GM12878 (cell line): ENCODE results near the gene TCERG1L. TPM values are rescaled to one million over a fixed set of nuclear protein-coding genes. Genes with fewer than 3 reads are reported as not detected.

Source experiments
- ATAC-seq: fragments of 200-7000 bp; cut with Tn5 transposase; 3 replicates; pipeline ENCODE4 v1.9.1; 2020; ENCODE audit warnings: mild to moderate bottlenecking, moderate library complexity
- BruUV-seq: library from RNA; stranded (reverse); fragments of 400-500 nt; replicated peaks from 2 replicates; lab custom pipeline; 2021; lab: Mats Ljungman, UMichigan
- CTCF ChIA-PET: fragments of 300-600 bp; sonication (Branson Sonifier 250); formaldehyde crosslinking; extraction: SDS; loops from one replicate; lab custom pipeline; 2021; ENCODE audit warnings: inconsistent platforms; lab: Yijun Ruan, JAX
- POLR2A ChIA-PET: fragments of 350-600 bp; formaldehyde crosslinking; extraction: SDS; loops from one replicate; lab custom pipeline; 2021; ENCODE audit warnings: inconsistent platforms; lab: Charles Lee
- RAD21 ChIA-PET: fragments of 300-600 bp; sonication (Branson Sonifier 250); formaldehyde crosslinking; loops from one replicate; lab custom pipeline; 2023; ENCODE audit warnings: antibody characterized with exemption; ENCODE audit not compliant: unreplicated experiment; lab: Charles Lee
- SMC1A ChIA-PET: fragments of 300-600 bp; sonication (Branson Sonifier 250); formaldehyde crosslinking; loops from one replicate; lab custom pipeline; 2023; ENCODE audit not compliant: unreplicated experiment, uncharacterized antibody; lab: Charles Lee
- DNase-seq: peaks from one replicate; pipeline ENCODE4 v3.0.0-alpha.2; 2011; ENCODE audit warnings: low read depth, low spot score
- FAIRE-seq: peaks from 3 replicates; lab custom pipeline; 2011; peaks lifted over from hg19 to GRCh38; lab: Jason Lieb, UNC
- H2AFZ ChIP-seq: 2 replicates; pipeline ENCODE4 v1.6.0; 2011; ENCODE audit warnings: low read depth, low read length, control low read depth; ENCODE audit not compliant: control insufficient read depth
- H3K27ac ChIP-seq: 2 replicates; pipeline ENCODE4 v1.5.1; 2011; ENCODE audit warnings: control low read depth; ENCODE audit not compliant: control insufficient read depth, insufficient read depth
- H3K27me3 ChIP-seq, 2 experiments: replicated peaks in 1 of 2; 2 replicates each; pipeline versions ENCODE4 v1.6.0 to v1.6.1; 2011; ENCODE audit warnings: low read length in 1 of 2; ENCODE audit not compliant: control insufficient read depth in 2 of 2, insufficient read depth in 2 of 2
- H3K36me3 ChIP-seq, 2 experiments: 2 replicates each; pipeline ENCODE4 v1.5.1; 2011; ENCODE audit warnings: low read length in 1 of 2; ENCODE audit not compliant: control insufficient read depth in 2 of 2, insufficient read depth in 2 of 2
- H3K4me1 ChIP-seq: 2 replicates; pipeline ENCODE4 v1.6.1; 2011; ENCODE audit warnings: mild to moderate bottlenecking, low read length, moderate library complexity, mixed read lengths; ENCODE audit not compliant: control insufficient read depth, insufficient read depth
- H3K4me2 ChIP-seq: 2 replicates; pipeline ENCODE4 v1.6.0; 2011; ENCODE audit warnings: control low read depth; ENCODE audit not compliant: control insufficient read depth, insufficient read depth
- H3K4me3 ChIP-seq: fragments of 200-600 bp; sonication (generic); 2 replicates; pipeline ENCODE4 v1.5.1; 2016
- H3K79me2 ChIP-seq: 2 replicates; pipeline ENCODE4 v1.6.0; 2011; ENCODE audit warnings: low read length; ENCODE audit not compliant: control insufficient read depth, insufficient read depth
- H3K9ac ChIP-seq: 2 replicates; pipeline ENCODE4 v1.8.0; 2011; ENCODE audit warnings: low read length, control low read depth, mixed read lengths; ENCODE audit not compliant: control insufficient read depth, insufficient read depth
- H3K9me3 ChIP-seq: replicated peaks from 3 replicates; pipeline ENCODE4 v1.5.1; 2011; ENCODE audit warnings: mild to moderate bottlenecking, low read length; ENCODE audit not compliant: control insufficient read depth, insufficient read depth
- H4K20me1 ChIP-seq: 2 replicates; pipeline ENCODE4 v1.6.0; 2011; ENCODE audit not compliant: control insufficient read depth, insufficient read depth
- NR2C1 ChIP-seq: fragments of 450-650 bp; IDR thresholded peaks from 2 replicates; pipeline ENCODE4 v1.6.1; 2017; ENCODE audit warnings: antibody characterized with exemption, mild to moderate bottlenecking, moderate library complexity
- RBBP5 ChIP-seq: fragments of 200-600 bp; sonication (generic); conservative IDR thresholded peaks from 2 replicates; pipeline ENCODE4 v1.6.1; 2016
- TARDBP ChIP-seq: IDR thresholded peaks from 2 replicates; pipeline ENCODE4 v1.6.1; 2016; ENCODE audit warnings: borderline replicate concordance
- whole genome bisulfite sequencing: methylation state at CpG from one replicate; pipeline ENCODE4 v1.1.6; 2016; ENCODE audit warnings: low lambda C conversion rate; ENCODE audit not compliant: insufficient replicate concordance, insufficient coverage; ENCODE audit errors: missing lambda C conversion rate; 5-methylcytosine and 5-hydroxymethylcytosine counted together
- in situ Hi-C: fragments of 300-500 bp; cut with MboI; formaldehyde crosslinking; loops from 9 replicates; pipeline ENCODE4 v1.14.3; 2018; ENCODE audit warnings: mixed read lengths
- intact Hi-C: fragments of 100-400 bp; cut with micrococcal nuclease; formaldehyde crosslinking; loops from one replicate; pipeline ENCODE4 v1.14.2; 2022; ENCODE audit not compliant: unreplicated experiment
- polyA plus RNA-seq, 11 experiments: library from polyadenylated mRNA; depleted of rRNA in 4 of 11; unstranded in 6 of 11; stranded (reverse) in 5 of 11; fragments of >200 nt; fragmentation: Nextera tagmentation in 4 of 11; fragmentation: Illumina TruSeq in 1 of 11; extraction: Ambion mirVana in 4 of 11; extraction: Trizol in 1 of 11; gene quantifications; 1 replicate in 1 of 11; 2 replicates in 10 of 11; pipeline versions ENCODE4 v1.2.1 to v1.2.3, GENCODE V29; 2011 to 2016; ENCODE audit warnings: inconsistent platforms in 2 of 11, missing spikeins in 2 of 11, low read depth in 1 of 11
- total RNA-seq, 4 experiments: library from RNA; depleted of rRNA in 3 of 4; stranded (reverse); fragments of >200 nt in 3 of 4; fragmentation: Illumina TruSeq in 1 of 4; extraction: Trizol in 1 of 4; gene quantifications; 2 replicates each; pipeline versions ENCODE4 v1.2.1 to v1.2.3, GENCODE V29; 2013 to 2021
- TF ChIP-seq, protein P1 (sequence below): fragments of 450-650 bp; IDR thresholded peaks from 2 replicates; pipeline ENCODE4 v1.6.1; 2017; ENCODE audit warnings: mild to moderate bottlenecking, low read depth, inconsistent platforms; ENCODE audit not compliant: poor library complexity, severe bottlenecking

Gene TCERG1L
- total and polyA plus RNA-seq, 10 of the 15 experiments (the other 5 are each of a cell fraction or from before 2014, with no cell fraction given), result not detected

- no peak for TF ChIP-seq NR2C1
- TF ChIP-seq, protein P1, sequence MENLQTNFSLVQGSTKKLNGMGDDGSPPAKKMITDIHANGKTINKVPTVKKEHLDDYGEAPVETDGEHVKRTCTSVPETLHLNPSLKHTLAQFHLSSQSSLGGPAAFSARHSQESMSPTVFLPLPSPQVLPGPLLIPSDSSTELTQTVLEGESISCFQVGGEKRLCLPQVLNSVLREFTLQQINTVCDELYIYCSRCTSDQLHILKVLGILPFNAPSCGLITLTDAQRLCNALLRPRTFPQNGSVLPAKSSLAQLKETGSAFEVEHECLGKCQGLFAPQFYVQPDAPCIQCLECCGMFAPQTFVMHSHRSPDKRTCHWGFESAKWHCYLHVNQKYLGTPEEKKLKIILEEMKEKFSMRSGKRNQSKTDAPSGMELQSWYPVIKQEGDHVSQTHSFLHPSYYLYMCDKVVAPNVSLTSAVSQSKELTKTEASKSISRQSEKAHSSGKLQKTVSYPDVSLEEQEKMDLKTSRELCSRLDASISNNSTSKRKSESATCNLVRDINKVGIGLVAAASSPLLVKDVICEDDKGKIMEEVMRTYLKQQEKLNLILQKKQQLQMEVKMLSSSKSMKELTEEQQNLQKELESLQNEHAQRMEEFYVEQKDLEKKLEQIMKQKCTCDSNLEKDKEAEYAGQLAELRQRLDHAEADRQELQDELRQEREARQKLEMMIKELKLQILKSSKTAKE, result no peak
- TF ChIP-seq, all 136 proteins: peak for 0
These were observed 226.2 kb downstream of the TCERG1L start (continued) for GRCh38 chr10:131085091-131085860.

DNA sequence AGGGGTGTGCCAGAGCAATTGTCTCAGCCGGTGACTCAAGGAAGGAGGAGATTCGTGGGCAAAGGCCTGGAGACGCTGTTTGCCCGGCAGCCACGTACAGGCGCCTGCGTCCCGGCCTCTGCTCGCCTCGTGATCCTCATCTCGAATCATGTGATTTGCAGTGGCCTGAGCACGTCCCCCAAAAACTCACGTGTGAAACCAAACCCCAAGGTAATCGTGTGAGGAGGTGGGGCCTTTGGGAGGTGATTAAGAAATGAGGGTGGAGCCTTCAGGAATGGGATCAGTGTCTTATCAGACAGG is 226.8 kb downstream of the TCERG1L start:
- Histone ChIP-seq H3K27me3 (no peaks in the 10 kb centered on the region), H3K79me2 (no peaks in the 10 kb centered on the region), H3K9me3 (no peaks in the 10 kb centered on the region; the same call in 2 of the 3 replicates), H3K36me3 (no peaks in the 10 kb centered on the region), H4K20me1 (no peaks in the 10 kb centered on the region), H3K4me3 (no peak overlapping the region), H3K4me2 (no peak overlapping the region), H3K27ac (no peak overlapping the region), H2AFZ (no peak overlapping the region), H3K9ac (no peak overlapping the region), H3K4me1 (no peaks in the 10 kb centered on the region)
- CTCF ChIA-PET, result no interaction called here
- 19% methylated on average over 14 of the region's 14 CpGs for WGBS
- intact Hi-C loops (no loop called here), in situ Hi-C loops (no loop called here)
- no peak for FAIRE-seq
- RAD21 ChIA-PET, result no interaction called here
- BruUV-seq, result no TSS peak
- no peak for TF ChIP-seq RBBP5
- no peak for TF ChIP-seq NR2C1
- TF ChIP-seq TARDBP, result no peak
- no peak for ATAC-seq
- SMC1A ChIA-PET, result no interaction called here
- DNase-seq, result no peak
- POLR2A ChIA-PET, result no interaction called here
